HepG2 (cell line): ENCODE measurements around the gene TMEM255B.

Source experiments
- BHLHE40 ChIP-seq: IDR thresholded peaks from 2 replicates; pipeline ENCODE4 v1.6.1; 2011; ENCODE audit warnings: low read length, improper control_type of control experiment
- GATAD1 ChIP-seq: IDR thresholded peaks from 2 replicates; pipeline ENCODE4 v1.6.1; 2016; ENCODE audit warnings: missing genetic modification reagents, missing compliant biosample characterization
- POLR2AphosphoS5 ChIP-seq: IDR thresholded peaks from 2 replicates; pipeline ENCODE4 v1.6.1; 2012; ENCODE audit warnings: low read depth, low read length
- REST ChIP-seq, 2 experiments: IDR thresholded peaks; 2 replicates each; pipeline ENCODE4 v1.6.1; 2011 to 2012; ENCODE audit warnings: low read length in 2 of 2, borderline replicate concordance in 1 of 2, low read depth in 1 of 2, mild to moderate bottlenecking in 1 of 2, moderate library complexity in 1 of 2
- RXRA ChIP-seq: sonication (generic); formaldehyde crosslinking; IDR thresholded peaks from 2 replicates; pipeline ENCODE4 v1.5.1; 2020; ENCODE audit warnings: missing genetic modification reagents
- SIN3A ChIP-seq: IDR thresholded peaks from 2 replicates; pipeline ENCODE4 v1.6.1; 2011; ENCODE audit warnings: low read depth, mild to moderate bottlenecking, control low read depth, low read length, borderline replicate concordance
- ZNF10 ChIP-seq: sonication (generic); formaldehyde crosslinking; IDR thresholded peaks from 2 replicates; pipeline ENCODE4 v1.4.0; 2020; ENCODE audit warnings: mild to moderate bottlenecking, low read depth, missing genetic modification reagents, borderline replicate concordance
- ZNF510 ChIP-seq: sonication (generic); formaldehyde crosslinking; IDR thresholded peaks from 2 replicates; pipeline ENCODE4 v1.4.0; 2020; ENCODE audit warnings: low read depth, mild to moderate bottlenecking, missing genetic modification reagents
- ZZZ3 ChIP-seq: sonication (generic); formaldehyde crosslinking; IDR thresholded peaks from 2 replicates; pipeline ENCODE4 v1.4.0; 2020; ENCODE audit warnings: missing genetic modification reagents, mild to moderate bottlenecking, borderline replicate concordance
- TF ChIP-seq, protein P1 (sequence below): sonication (generic); formaldehyde crosslinking; IDR thresholded peaks from 2 replicates; pipeline ENCODE4 v1.5.0; 2020; ENCODE audit warnings: missing genetic modification reagents, mild to moderate bottlenecking, borderline replicate concordance
- TF ChIP-seq, protein P2 (sequence below): sonication (generic); formaldehyde crosslinking; IDR thresholded peaks from 2 replicates; pipeline ENCODE4 v1.8.1; 2023; ENCODE audit warnings: missing genetic modification reagents, inconsistent platforms, borderline replicate concordance

DNA sequence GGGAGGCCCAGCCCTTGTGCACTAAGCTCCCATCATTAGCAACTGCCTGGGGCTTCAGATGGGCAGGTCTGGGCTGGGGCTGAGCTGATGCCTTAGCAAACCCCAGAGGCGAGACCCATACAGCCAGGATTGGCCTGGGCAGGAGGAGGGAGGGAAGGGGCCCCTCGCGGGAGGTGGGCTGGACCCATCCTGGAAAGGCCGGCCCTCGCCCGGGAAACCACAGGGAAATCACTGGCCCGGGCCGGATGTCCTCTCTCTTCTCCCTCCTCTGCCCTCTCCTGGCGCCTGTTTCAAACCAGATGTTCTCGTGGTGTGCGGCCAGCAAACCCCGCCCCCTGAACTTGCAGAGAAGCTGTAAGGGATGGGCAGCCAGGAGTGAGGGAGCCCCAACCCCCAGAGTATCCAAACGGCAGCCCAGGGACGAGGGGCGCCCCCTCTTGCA is 43.1 kb downstream of the TMEM255B start:
- no peak for TF ChIP-seq SIN3A
- TF ChIP-seq GATAD1: no peak
- TF ChIP-seq, protein P1, sequence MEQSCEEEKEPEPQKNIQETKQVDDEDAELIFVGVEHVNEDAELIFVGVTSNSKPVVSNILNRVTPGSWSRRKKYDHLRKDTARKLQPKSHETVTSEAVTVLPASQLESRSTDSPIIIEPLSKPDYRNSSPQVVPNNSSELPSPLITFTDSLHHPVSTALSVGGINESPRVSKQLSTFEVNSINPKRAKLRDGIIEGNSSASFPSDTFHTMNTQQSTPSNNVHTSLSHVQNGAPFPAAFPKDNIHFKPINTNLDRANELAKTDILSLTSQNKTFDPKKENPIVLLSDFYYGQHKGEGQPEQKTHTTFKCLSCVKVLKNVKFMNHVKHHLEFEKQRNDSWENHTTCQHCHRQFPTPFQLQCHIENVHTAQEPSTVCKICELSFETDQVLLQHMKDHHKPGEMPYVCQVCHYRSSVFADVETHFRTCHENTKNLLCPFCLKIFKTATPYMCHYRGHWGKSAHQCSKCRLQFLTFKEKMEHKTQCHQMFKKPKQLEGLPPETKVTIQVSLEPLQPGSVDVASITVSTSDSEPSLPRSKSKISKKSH (CRISPR knock-in tag): no peak
- TF ChIP-seq ZNF510 (CRISPR knock-in tag): no peak
- no peak for TF ChIP-seq RXRA (CRISPR knock-in tag)
- no peak for TF ChIP-seq REST (IDR thresholded peaks at IDR 0.05; ENCODE audit: borderline replicate concordance in 1 of 2, low read depth in 1 of 2, low read length in 2 of 2)
- TF ChIP-seq, protein P2, sequence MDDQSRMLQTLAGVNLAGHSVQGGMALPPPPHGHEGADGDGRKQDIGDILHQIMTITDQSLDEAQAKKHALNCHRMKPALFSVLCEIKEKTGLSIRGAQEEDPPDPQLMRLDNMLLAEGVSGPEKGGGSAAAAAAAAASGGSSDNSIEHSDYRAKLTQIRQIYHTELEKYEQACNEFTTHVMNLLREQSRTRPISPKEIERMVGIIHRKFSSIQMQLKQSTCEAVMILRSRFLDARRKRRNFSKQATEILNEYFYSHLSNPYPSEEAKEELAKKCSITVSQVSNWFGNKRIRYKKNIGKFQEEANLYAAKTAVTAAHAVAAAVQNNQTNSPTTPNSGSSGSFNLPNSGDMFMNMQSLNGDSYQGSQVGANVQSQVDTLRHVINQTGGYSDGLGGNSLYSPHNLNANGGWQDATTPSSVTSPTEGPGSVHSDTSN (CRISPR knock-in tag): no peak
- no peak for TF ChIP-seq BHLHE40
- no peak for TF ChIP-seq ZZZ3
- TF ChIP-seq ZNF10: no peak
- TF ChIP-seq POLR2AphosphoS5: no peak
